Upper lobe of right lung (tissue), 1 donor: Measurements from ENCODE around the gene STAT3. TPM values are rescaled to one million over a fixed set of nuclear protein-coding genes. Genes with fewer than 3 reads are reported as not detected.
A peak's percentile ranks its signal among the peaks of the same experiment; 100 is the strongest.

ENCODE experiments used
- ATAC-seq: fragments of 200-7000 bp; cut with Tn5 transposase; one replicate; pipeline ENCODE4 v1.9.1; 2020; ENCODE audit warnings: mild to moderate bottlenecking, moderate library complexity
- DNase-seq: peaks from one replicate; pipeline ENCODE4 v3.0.0-alpha.2; 2020
- H3K27ac ChIP-seq: fragments of 200-600 bp; one replicate; pipeline ENCODE4 v1.8.0; 2022
- H3K27me3 ChIP-seq: fragments of 200-600 bp; one replicate; pipeline ENCODE4 v1.8.0; 2022; ENCODE audit warnings: mild to moderate bottlenecking
- H3K36me3 ChIP-seq: fragments of 200-600 bp; one replicate; pipeline ENCODE4 v1.8.0; 2022
- H3K4me1 ChIP-seq: fragments of 200-600 bp; one replicate; pipeline ENCODE4 v1.8.0; 2022
- H3K4me3 ChIP-seq: fragments of 200-600 bp; one replicate; pipeline ENCODE4 v1.8.0; 2022; ENCODE audit warnings: mild to moderate bottlenecking
- H3K9me3 ChIP-seq: fragments of 200-600 bp; one replicate; pipeline ENCODE4 v1.8.0; 2022
- intact Hi-C: fragments of 100-400 bp; cut with DNase I; formaldehyde crosslinking; loops from one replicate; pipeline ENCODE4 v1.11.0; 2022
- long read RNA-seq: library from polyadenylated mRNA; unstranded; transcript quantifications from one replicate; pipeline ENCODE4 v2.0.0, GENCODE V29; 2021
- total RNA-seq: library from RNA; stranded (reverse); fragmentation: NEBNext Ultra II Directional; extraction: Animal tissue kit (Norgen Biotek cat#: 25700); gene quantifications from one replicate; pipeline ENCODE4 v1.2.1, GENCODE V29; 2021
- TF ChIP-seq, protein P1 (sequence below): fragments of 200-600 bp; IDR thresholded peaks from one replicate; pipeline ENCODE4 v1.8.0; 2022; ENCODE audit warnings: antibody characterized with exemption
- donor health status: DM: no; HTN: yes; CAD: no; lungs with severe emphysema.

The STAT3 gene
- total RNA-seq: 309 TPM
- long read RNA-seq, full-length matches to known transcripts: 188 of 455 reads
- long read RNA-seq, partial matches to known transcripts: 76 of 455 reads
- long read RNA-seq, other reads (novel, unspliced or antisense): 191 of 455 reads

DNA sequence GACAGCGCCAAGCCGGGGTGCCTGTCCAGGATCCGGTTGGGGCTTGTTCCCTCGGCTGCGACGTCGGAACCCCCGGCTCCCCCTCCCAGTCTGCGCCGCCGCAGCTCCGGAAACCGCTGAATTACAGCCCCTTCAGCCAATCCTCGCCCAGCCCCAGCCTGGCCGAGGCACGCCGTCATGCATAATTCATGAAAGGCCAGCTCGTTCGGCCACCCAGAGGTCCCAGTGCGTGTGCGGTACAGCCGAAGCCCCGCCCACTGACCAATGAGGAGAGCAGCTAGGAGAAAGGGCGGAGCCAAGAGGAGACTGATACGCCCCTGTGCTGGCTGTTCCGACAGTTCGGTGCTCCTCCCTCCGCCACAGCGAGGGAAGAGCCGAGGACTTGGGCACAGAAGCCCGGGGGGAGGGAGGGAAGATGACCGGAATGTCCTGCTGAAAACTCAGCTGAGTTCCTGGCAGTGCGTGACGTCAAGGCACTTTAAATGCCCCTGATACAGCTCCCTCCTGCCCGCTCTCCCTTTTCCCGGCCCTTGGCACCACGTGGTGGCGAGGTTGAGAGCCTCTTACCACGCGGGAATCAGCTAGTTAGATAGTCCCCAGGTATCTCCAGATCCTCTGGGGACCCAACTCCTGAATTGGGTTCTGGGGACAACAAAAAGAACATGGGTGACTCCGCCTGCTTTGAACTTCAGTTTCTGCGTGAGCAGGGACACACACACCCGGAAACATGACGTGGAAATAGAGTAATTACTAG, at the start of gene STAT3:
STAT3 (minus strand) TSS at position 62 of the 754 bp plus-strand sequence. CDS start 39,926 bp downstream, outside the sequence.
- ATAC-seq (peak; percentile 98), DNase-seq (peak; percentile 100)
- Histone ChIP-seq H3K4me1 (peaks cover 40% of the 10 kb centered on the region), H3K9me3 (no peaks in the 10 kb centered on the region), H3K27ac (peak within 1 kb of the TSS; percentile 100), H3K4me3 (peak within 1 kb of the TSS; percentile 95), H3K27me3 (no peaks in the 10 kb centered on the region), H3K36me3 (no peaks in the 10 kb centered on the region)
- TF ChIP-seq, protein P1, sequence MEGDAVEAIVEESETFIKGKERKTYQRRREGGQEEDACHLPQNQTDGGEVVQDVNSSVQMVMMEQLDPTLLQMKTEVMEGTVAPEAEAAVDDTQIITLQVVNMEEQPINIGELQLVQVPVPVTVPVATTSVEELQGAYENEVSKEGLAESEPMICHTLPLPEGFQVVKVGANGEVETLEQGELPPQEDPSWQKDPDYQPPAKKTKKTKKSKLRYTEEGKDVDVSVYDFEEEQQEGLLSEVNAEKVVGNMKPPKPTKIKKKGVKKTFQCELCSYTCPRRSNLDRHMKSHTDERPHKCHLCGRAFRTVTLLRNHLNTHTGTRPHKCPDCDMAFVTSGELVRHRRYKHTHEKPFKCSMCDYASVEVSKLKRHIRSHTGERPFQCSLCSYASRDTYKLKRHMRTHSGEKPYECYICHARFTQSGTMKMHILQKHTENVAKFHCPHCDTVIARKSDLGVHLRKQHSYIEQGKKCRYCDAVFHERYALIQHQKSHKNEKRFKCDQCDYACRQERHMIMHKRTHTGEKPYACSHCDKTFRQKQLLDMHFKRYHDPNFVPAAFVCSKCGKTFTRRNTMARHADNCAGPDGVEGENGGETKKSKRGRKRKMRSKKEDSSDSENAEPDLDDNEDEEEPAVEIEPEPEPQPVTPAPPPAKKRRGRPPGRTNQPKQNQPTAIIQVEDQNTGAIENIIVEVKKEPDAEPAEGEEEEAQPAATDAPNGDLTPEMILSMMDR: no peak
- intact Hi-C loops: no loop called here

DNA sequence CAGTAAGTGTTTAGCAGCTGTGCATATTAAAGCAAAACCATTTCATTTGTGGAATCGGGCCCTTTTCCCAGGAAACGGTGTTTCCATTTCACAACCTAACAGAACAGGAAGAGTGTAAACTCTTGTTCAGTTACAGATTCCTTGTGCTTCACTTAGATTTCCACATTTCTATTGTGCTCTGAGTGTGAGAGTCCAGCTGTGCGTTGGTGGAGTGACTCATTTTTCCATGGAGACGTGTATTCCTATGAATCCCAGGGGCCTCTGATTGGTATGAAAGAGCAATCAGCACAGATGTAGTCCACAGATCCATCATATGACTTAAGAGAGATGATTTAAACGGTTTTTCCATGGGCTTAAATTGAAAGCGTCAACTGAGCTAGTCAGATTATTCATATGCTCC, 48.1 kb upstream of the STAT3 start:
- peak overlapping the region; percentile 17 for H3K27ac ChIP-seq
- no peaks in the 10 kb centered on the region for H3K27me3 ChIP-seq
- no peak overlapping the region for H3K4me3 ChIP-seq
- intact Hi-C loops: no loop called here
- ATAC-seq (peak; percentile 64), DNase-seq (no peak)
- peaks cover 6% of the 10 kb centered on the region for H3K4me1 ChIP-seq
- no peaks in the 10 kb centered on the region for H3K9me3 ChIP-seq
- H3K36me3 ChIP-seq: no peaks in the 10 kb centered on the region
- TF ChIP-seq, protein P1: no peak

DNA sequence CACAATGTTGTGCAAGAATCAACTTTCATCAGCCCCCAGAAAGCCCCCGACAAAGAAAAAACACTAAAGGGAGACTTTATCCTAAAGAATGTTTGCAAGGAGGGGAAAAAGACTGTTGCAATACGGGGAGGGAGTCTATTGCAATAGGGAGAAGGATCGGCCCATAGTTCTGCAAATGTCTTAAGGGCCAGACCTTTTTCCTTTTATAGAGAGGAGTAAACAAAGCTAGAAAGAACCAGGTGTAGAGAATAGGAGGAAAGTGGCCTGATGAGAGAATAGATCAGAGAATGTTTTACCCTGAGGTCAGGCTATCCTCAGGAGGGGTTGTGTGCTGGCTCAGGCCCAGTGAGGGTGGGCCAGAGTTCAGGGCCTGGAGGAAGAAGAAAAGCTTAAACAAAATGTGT, 43.5 kb upstream of the STAT3 start:
- ATAC-seq: peak; percentile 64
- intact Hi-C loops: no loop called here

DNA sequence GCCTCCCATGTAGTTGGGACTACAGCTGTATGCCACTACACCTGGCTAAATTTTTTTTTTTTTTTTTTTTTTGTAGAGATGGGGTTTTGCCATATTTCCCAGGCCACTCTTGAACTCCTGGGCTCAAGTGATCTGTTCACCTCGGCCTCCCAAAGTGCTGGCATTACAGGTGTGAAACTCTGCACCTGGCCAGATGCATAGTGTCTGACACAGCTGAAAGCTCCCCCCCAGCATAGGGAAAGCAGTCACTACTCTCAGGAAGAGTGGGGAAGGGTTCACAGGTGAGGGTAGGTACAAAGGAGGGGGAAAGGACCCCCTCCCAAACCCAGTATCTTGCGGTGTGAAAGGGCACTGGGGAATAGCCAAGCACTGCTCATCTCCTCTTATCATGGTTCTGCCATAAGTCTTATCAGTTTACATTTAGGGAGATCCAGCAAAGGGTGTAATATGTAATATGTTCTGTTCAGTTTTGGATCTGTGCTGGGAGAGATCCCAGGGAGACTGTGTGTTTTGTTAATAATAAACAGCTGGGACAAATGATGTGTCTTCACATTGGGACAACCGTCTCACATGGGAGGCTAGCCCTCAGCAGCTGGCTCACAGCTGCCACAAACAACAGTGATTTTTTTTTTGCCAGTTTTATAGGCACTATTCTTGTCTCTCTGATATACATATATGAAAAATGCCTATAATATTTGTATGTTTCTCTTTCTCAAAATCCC, 41.6 kb upstream of the STAT3 start:
- H3K4me1 ChIP-seq: peaks cover 18% of the 10 kb centered on the region
- H3K9me3 ChIP-seq: no peaks in the 10 kb centered on the region
- ATAC-seq: no peak
- H3K36me3 ChIP-seq: no peaks in the 10 kb centered on the region
- H3K27ac ChIP-seq: no peak overlapping the region
- H3K4me3 ChIP-seq: no peak overlapping the region
- H3K27me3 ChIP-seq: no peaks in the 10 kb centered on the region
- TF ChIP-seq, protein P1: no peak
- DNase-seq: no peak
- intact Hi-C loops: loop anchor here (5.0 kb wide), 1 partner anchor 82 kb away; no protein-coding TSS in a partner anchor

More for the DNA sequence above, 43.5 kb upstream of the STAT3 start:
- H3K4me1 ChIP-seq: peaks cover 16% of the 10 kb centered on the region
- TF ChIP-seq, protein P1: no peak
- no peak overlapping the region for H3K4me3 ChIP-seq
- H3K27me3 ChIP-seq: no peaks in the 10 kb centered on the region
- no peaks in the 10 kb centered on the region for H3K36me3 ChIP-seq
- H3K27ac ChIP-seq: peak overlapping the region; percentile 37
- H3K9me3 ChIP-seq: no peaks in the 10 kb centered on the region
- DNase-seq: no peak

DNA sequence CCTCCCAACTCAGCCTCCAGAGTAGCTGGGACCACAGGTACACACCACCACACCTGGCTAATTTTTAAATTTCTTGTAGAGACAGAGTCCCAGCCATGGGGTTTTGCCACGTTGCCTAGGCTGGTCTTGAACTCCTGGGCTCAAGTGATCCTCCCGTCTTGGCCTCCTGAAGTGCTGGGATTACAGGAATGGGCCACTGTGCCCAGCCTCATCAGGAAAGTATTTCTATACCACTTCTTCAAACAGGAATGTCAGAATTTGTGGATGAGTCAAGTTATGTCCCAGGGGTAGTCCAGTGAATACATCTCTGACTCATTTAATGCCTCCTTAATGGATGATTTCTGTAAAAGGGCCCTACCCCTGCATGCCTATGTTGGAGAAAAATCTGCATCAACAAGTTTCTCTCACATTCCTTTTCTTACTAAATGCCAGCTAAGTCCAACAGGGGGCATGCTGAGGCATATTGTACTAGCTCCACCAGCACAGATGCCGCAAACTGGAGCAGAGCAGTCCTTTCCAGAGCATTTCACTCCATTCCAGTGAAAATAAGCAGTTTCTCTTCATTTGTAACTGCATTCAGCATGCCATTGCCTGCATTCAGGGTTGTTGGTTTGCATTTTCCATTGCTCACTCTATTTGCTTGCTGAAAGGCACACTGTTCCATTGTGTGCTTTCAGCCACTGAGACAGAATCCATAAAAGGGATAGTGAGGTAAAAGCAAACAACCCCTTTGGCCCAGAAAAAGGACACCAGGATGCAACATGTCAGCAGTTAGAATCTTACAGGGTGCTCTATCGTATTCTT, 40.1 kb upstream of the STAT3 start:
- peaks cover 20% of the 10 kb centered on the region for H3K4me1 ChIP-seq
- intact Hi-C loops: loop anchor here (5.0 kb wide), 1 partner anchor 84 kb away; no protein-coding TSS in a partner anchor
- ATAC-seq (peak; percentile 92), DNase-seq (no peak)
- TF ChIP-seq, protein P1: peak; percentile 78
- no peak overlapping the region for H3K4me3 ChIP-seq
- peak overlapping the region; percentile 37 for H3K27ac ChIP-seq
- H3K27me3 ChIP-seq: no peaks in the 10 kb centered on the region
- H3K36me3 ChIP-seq: no peaks in the 10 kb centered on the region
- no peaks in the 10 kb centered on the region for H3K9me3 ChIP-seq
